ENCODE data around the gene IFNAR1.
A peak's percentile ranks its signal among the peaks of the same experiment; 100 is the strongest.
"Not testable (repeated sequence)": the region's sequence is repeated elsewhere in the genome, so short reads cannot be mapped to it uniquely, and the experiment has no call there.

The IFNAR1 gene

DNA sequence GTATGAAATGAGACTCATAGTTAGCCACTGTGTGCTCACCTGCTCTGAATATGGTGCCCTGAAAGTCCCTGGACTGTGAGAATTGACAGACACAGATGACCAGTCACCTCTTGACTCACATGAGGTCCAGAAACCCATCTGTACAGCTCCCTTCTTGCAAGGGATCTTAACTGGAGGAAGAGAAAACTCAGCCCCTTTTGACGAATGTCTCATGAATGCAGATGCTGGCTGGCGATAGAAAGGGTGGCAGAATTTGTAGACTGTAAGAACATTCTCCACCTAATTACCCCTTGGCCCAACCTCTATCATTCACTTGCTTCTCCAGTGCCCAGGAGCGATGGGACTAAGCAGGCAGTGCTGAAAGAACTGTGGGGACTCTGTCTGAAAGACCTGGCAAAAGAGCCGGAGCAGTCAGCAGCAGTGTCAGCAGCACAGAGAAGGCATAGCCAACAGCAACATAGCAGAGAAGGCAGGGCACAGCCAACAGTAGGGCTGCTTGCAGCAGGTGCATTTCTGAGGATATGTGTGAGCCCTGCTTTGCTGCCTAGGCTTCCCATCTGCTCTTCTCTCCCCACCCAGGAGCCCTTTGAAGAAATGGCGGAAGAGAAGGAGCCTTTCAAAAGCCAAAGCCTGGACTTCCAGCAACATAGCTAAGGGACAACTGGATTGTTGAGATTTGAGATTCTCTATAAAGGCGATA lies 52.6 kb downstream of the IFNAR1 start:
- Histone ChIP-seq H3K4me1 (ENCODE audit: low read length) (peaks cover 39% of the 10 kb centered on the region), H3K9ac (ENCODE audit: low read length) (no peak overlapping the region), H3K36me3 (replicated peaks; ENCODE audit: insufficient read depth, low read length) (no peaks in the 10 kb centered on the region)

DNA sequence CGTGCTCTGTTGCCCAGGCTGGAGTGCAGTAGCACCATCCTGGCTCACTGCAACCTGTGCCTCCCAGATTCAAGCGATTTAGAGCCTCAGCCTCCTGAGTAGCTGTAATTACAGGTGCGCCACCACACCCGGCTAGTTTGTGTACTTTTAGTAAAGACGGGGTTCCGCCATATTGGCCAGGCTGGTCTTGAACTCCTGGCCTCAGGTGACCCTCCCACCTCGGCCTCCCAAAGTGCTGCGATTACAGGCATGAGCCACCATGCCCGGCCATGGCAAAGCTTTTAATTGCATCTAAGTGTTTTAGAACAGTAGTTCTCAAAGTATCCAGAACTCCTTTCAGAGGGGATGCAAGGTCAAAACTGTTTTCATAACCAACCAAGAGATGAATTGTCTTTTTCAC lies 53.3 kb downstream of the IFNAR1 start:
- Histone ChIP-seq H3F3A (ENCODE audit: insufficient read depth, low read length) (peaks cover 27% of the 10 kb centered on the region), H3K9ac (ENCODE audit: low read length) (no peak overlapping the region), H3K4me3 (ENCODE audit: low read length) (no peak overlapping the region), H3K4me1 (ENCODE audit: low read length) (peaks cover 45% of the 10 kb centered on the region), H3K9me3 (replicated peaks; ENCODE audit: insufficient read depth, low read length) (no peaks in the 10 kb centered on the region), H3K4me2 (ENCODE audit: low read depth, low read length) (no peak overlapping the region), H2AFZ (ENCODE audit: low read length) (no peak overlapping the region), H4K20me1 (ENCODE audit: insufficient read depth, low read length) (no peaks in the 10 kb centered on the region), H3K27me3 (replicated peaks; ENCODE audit: insufficient read depth, low read length) (no peaks in the 10 kb centered on the region), H3K27ac (ENCODE audit: low read length) (no peak overlapping the region), H3K9me2 (replicated peaks; ENCODE audit: insufficient read depth, low read length) (no peaks in the 10 kb centered on the region), H3K36me3 (replicated peaks; ENCODE audit: insufficient read depth, low read length) (no peaks in the 10 kb centered on the region), H3K79me2 (ENCODE audit: low read length) (no peaks in the 10 kb centered on the region)
- DNase-seq, result no peak
- TF ChIP-seq, protein P1, sequence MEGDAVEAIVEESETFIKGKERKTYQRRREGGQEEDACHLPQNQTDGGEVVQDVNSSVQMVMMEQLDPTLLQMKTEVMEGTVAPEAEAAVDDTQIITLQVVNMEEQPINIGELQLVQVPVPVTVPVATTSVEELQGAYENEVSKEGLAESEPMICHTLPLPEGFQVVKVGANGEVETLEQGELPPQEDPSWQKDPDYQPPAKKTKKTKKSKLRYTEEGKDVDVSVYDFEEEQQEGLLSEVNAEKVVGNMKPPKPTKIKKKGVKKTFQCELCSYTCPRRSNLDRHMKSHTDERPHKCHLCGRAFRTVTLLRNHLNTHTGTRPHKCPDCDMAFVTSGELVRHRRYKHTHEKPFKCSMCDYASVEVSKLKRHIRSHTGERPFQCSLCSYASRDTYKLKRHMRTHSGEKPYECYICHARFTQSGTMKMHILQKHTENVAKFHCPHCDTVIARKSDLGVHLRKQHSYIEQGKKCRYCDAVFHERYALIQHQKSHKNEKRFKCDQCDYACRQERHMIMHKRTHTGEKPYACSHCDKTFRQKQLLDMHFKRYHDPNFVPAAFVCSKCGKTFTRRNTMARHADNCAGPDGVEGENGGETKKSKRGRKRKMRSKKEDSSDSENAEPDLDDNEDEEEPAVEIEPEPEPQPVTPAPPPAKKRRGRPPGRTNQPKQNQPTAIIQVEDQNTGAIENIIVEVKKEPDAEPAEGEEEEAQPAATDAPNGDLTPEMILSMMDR (IDR thresholded peaks at IDR 0.05; ENCODE audit: low read length), result no peak
- no peak for TF ChIP-seq EZH2 (optimal IDR thresholded peaks at IDR 0.05; ENCODE audit: low read depth, low read length)
- TF ChIP-seq EZH2phosphoT487 (IDR thresholded peaks at IDR 0.05; ENCODE audit: low read length), result no peak

More for the DNA sequence above, 52.6 kb downstream of the IFNAR1 start:
- Histone ChIP-seq H4K20me1 (ENCODE audit: insufficient read depth, low read length) (no peaks in the 10 kb centered on the region), H3K9me2 (replicated peaks; ENCODE audit: insufficient read depth, low read length) (no peaks in the 10 kb centered on the region), H3K4me2 (ENCODE audit: low read depth, low read length) (no peak overlapping the region), H2AFZ (ENCODE audit: low read length) (no peak overlapping the region), H3K27ac (ENCODE audit: low read length) (no peak overlapping the region), H3K27me3 (replicated peaks; ENCODE audit: insufficient read depth, low read length) (no peaks in the 10 kb centered on the region), H3K79me2 (ENCODE audit: low read length) (no peaks in the 10 kb centered on the region), H3K9me3 (replicated peaks; ENCODE audit: insufficient read depth, low read length) (no peaks in the 10 kb centered on the region), H3F3A (ENCODE audit: insufficient read depth, low read length) (peaks cover 20% of the 10 kb centered on the region), H3K4me3 (ENCODE audit: low read length) (no peak overlapping the region)
- no peak for DNase-seq
- no peak for TF ChIP-seq EZH2phosphoT487 (IDR thresholded peaks at IDR 0.05; ENCODE audit: low read length)
- no peak for TF ChIP-seq EZH2 (optimal IDR thresholded peaks at IDR 0.05; ENCODE audit: low read depth, low read length)
- TF ChIP-seq, protein P1 (IDR thresholded peaks at IDR 0.05; ENCODE audit: low read length), result no peak

DNA sequence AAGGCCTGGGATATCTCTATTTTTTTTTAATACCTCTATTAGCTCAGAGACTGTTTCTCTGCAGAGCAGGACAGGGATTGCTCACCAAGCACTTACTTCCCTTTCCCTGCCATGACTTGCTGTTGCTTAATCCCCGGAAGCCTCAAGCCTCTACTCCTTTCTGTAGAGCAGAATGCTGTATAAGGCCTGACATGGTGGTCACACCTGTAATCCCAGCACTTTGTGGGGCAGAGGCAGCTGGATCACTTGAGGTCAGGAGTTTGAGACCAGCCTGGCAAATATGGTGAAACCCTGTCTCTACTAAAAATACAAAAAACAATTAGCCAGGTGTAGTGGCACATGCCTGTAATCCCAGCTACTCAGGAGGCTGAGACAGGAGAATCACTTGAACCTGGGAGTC lies 55.2 kb downstream of the IFNAR1 start:
- H3K36me3 ChIP-seq (replicated peaks; ENCODE audit: insufficient read depth, low read length); H3K4me3 ChIP-seq (ENCODE audit: low read length); H3K27me3 ChIP-seq (replicated peaks; ENCODE audit: insufficient read depth, low read length); H3K9me3 ChIP-seq (replicated peaks; ENCODE audit: insufficient read depth, low read length); H3K9me2 ChIP-seq (replicated peaks; ENCODE audit: insufficient read depth, low read length); H3K79me2 ChIP-seq (ENCODE audit: low read length); H4K20me1 ChIP-seq (ENCODE audit: insufficient read depth, low read length): not testable (repeated sequence)
- Histone ChIP-seq H3K9ac (ENCODE audit: low read length) (peak overlapping the region; percentile 8; the same call in 1 of the 2 replicates), H3K4me2 (ENCODE audit: low read depth, low read length) (peak overlapping the region; percentile 12; the same call in 1 of the 2 replicates), H2AFZ (ENCODE audit: low read length) (peak overlapping the region; percentile 39), H3K27ac (ENCODE audit: low read length) (peak overlapping the region; percentile 67; the same call in 1 of the 2 replicates), H3K4me1 (ENCODE audit: low read length) (peaks cover 37% of the 10 kb centered on the region), H3F3A (ENCODE audit: insufficient read depth, low read length) (peaks cover 35% of the 10 kb centered on the region)
- peak; percentile 52 for DNase-seq

DNA sequence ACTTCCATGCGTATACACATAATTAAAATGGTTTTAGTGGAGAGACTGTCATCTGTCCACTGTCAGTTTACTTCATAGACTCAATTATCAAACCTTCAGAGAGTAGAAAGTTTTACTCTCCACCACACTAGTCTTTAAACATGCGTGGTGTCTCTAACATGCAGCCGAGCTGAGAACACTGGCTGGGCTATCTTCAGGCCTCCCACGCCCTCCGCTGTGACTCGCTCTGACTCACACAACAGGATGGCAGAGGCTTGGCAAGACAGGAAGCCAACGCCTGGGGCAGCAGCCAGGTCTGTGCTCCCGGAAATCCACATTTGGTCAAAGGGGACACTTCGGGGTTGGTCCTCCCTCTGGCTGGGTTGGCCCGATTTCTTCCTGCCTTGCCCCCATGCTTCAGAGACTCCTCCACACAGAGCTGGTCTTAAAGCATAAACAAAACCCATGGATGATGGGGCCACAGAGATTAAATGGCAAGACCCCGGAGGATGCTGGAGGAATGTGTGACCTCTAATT lies 55.8 kb downstream of the IFNAR1 start:
- no peaks in the 10 kb centered on the region for H3K79me2 ChIP-seq (ENCODE audit: low read length)
- peak overlapping the region; percentile 8; the same call in 1 of the 2 replicates for H3K9ac ChIP-seq (ENCODE audit: low read length)
- H3K27ac ChIP-seq (ENCODE audit: low read length), result peak overlapping the region; percentile 67
- H3K9me3 ChIP-seq (replicated peaks; ENCODE audit: insufficient read depth, low read length), result no peaks in the 10 kb centered on the region
- no peaks in the 10 kb centered on the region for H3K9me2 ChIP-seq (replicated peaks; ENCODE audit: insufficient read depth, low read length)
- H3K27me3 ChIP-seq (replicated peaks; ENCODE audit: insufficient read depth, low read length), result no peaks in the 10 kb centered on the region
- no peaks in the 10 kb centered on the region for H3K36me3 ChIP-seq (replicated peaks; ENCODE audit: insufficient read depth, low read length)
- no peaks in the 10 kb centered on the region for H4K20me1 ChIP-seq (ENCODE audit: insufficient read depth, low read length)
- peaks cover 33% of the 10 kb centered on the region for H3K4me1 ChIP-seq (ENCODE audit: low read length)
- H3F3A ChIP-seq (ENCODE audit: insufficient read depth, low read length), result peaks cover 35% of the 10 kb centered on the region
- H3K4me3 ChIP-seq (ENCODE audit: low read length), result no peak overlapping the region
- peak; percentile 96 for DNase-seq
- H3K4me2 ChIP-seq (ENCODE audit: low read depth, low read length), result peak overlapping the region; percentile 12
- TF ChIP-seq EZH2phosphoT487 (IDR thresholded peaks at IDR 0.05; ENCODE audit: low read length) (no peak), EZH2 (optimal IDR thresholded peaks at IDR 0.05; ENCODE audit: low read depth, low read length) (no peak)
- TF ChIP-seq, protein P1 (IDR thresholded peaks at IDR 0.05; ENCODE audit: low read length), result no peak
- H2AFZ ChIP-seq (ENCODE audit: low read length), result peak overlapping the region; percentile 39

DNA sequence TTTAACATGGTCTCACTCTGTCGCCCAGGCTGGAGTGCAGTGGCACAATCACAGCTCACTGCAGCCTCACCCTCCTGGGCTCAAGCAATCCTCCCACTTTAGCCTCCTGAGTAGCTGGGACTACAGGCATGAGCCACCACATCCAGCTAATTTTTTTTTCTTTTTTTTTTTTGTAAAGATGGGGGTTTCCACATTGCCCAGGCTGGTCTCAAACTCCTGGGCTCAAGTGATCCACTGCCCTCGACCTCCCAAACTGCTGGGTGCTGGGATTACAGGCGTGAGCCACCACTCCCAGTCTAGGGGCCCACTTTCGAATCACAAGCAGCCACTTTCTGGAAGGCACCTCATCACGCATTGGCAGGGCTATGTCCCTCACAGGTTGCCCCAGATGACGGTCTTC lies 56.6 kb downstream of the IFNAR1 start:
- not testable (repeated sequence) for H3K27me3 ChIP-seq (replicated peaks; ENCODE audit: insufficient read depth, low read length); H3K4me3 ChIP-seq (ENCODE audit: low read length); H3K9me2 ChIP-seq (replicated peaks; ENCODE audit: insufficient read depth, low read length); DNase-seq; H3K36me3 ChIP-seq (replicated peaks; ENCODE audit: insufficient read depth, low read length); H4K20me1 ChIP-seq (ENCODE audit: insufficient read depth, low read length); H3K79me2 ChIP-seq (ENCODE audit: low read length); H3K9me3 ChIP-seq (replicated peaks; ENCODE audit: insufficient read depth, low read length); H3K27ac ChIP-seq (ENCODE audit: low read length); H3K9ac ChIP-seq (ENCODE audit: low read length); H2AFZ ChIP-seq (ENCODE audit: low read length); H3K4me2 ChIP-seq (ENCODE audit: low read depth, low read length)
- H3F3A ChIP-seq (ENCODE audit: insufficient read depth, low read length), result peaks cover 35% of the 10 kb centered on the region
- peaks cover 33% of the 10 kb centered on the region for H3K4me1 ChIP-seq (ENCODE audit: low read length)
